ENCODE data around the gene GUCY1A2.

DNA sequence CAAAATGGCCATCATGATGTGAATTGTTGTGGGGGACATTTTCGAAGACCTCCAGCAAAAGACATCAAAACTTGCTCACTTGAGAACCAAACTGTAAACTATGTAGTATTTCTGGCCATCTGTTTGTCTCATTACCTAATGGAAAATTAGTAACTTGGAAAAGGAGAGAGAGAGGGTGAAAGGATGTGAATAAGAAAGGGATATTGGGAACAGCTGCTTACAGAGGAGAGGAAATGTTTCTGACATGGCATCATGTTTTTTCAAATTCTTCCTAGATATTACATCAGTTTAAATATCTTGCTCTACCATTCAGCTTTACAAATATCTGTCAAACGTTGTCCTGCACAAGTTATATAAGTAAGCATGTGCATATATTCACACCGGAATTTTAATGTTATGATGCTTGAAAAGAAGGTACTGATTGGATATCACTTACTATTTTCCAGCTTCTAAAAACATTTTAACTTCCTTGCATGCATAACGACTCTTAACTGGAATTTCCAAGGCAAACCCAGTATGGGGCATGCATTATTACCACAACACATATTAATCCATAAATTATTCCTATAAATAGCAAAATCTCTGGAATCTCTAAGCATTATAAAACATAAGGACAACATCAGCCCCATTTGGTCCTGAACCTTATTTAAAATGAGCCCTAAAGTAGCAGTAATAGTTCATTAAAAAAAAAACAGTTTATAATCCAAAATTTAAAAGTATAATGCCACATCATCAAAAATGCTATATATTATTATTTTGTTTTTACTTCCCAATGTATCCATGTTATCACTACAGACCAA is 20.0 kb downstream of the GUCY1A2 start:
- TF ChIP-seq SPI1 (IDR thresholded peaks at IDR 0.05; ENCODE audit: low read depth, low read length) (no peak), POLR2AphosphoS5 (IDR thresholded peaks at IDR 0.05; ENCODE audit: low read depth, low read length) (no peak), POLR2A (IDR thresholded peaks at IDR 0.05; ENCODE audit: low read depth, low read length) (no peak), TAF1 (IDR thresholded peaks at IDR 0.05; ENCODE audit: low read depth, low read length) (no peak)
